ENCODE measurements around the gene RNF166. TPM values are rescaled to one million over a fixed set of nuclear protein-coding genes. Genes with fewer than 3 reads are reported as not detected.

Gene RNF166
- total RNA-seq, 3 donors from 2014 or later (not counting 1 experiment from before 2014, with no cell fraction given) = 459 to 712 (median 501) TPM

DNA sequence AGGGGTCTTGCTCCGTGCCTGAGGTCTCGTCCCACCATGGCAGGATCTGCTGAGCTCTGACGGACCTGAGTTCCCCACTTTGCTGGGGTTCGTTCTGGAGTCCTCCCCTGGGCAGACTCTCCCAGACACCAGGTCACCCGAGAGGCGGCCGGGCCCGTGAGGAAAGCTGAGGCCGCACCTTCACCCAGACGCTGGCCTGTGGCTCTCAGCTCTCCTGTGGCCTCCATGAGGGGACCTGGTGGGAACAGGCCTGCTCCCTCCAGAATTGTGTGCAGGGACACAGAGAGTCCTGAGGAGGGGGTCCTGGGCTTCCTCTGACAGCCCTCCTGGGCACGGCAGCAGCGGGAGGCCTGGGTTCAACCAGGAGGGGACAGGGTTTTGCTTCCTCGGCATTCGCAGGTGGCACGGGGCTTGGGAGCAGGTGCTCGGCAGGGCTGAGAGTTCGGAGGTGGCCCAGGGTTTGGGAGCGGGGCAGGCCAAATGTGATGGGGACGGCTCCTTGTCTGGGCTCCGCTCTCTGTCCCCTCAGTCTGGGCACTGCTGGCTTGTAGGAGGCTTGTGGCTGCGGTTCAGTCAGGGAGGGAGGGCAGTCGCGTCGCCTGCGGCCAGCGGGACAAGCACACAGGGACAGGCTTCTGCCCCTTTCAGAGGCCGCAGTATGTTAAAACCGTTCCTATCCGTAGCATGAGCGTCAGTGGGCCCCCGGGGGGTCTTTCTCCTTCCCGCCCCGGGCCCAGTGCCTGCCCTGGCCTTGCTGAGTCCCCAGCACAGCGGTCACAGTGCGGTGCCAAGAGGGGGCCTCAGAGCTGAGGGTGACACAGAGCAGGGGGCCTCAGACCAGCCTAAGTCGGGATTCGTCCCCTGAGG is 11.8 kb downstream of the RNF166 start:
- Mint-ChIP-seq H3K4me1 (peaks cover 14 to 46% of the 10 kb centered on the region in 2 donors), H3K4me3 (peak overlapping the region; percentile 42), H3K27me3 (ENCODE audit: low read depth in 2 of 2) (no peaks in the 10 kb centered on the region), H3K27ac (peak overlapping the region; percentile 21 to 68), H3K36me3 (no peaks in the 10 kb centered on the region), H3K9me3 (no peaks in the 10 kb centered on the region)
- 91% methylated on average over 37 of the region's 37 CpGs for WGBS (ENCODE audit: insufficient coverage)
- Histone ChIP-seq H3K4me3 (ENCODE audit: low read length) (no peak overlapping the region), H3K9me3 (ENCODE audit: control insufficient read depth, insufficient read depth, low read length) (no peaks in the 10 kb centered on the region), H3K27ac (ENCODE audit: low read length) (no peak overlapping the region), H3K27me3 (ENCODE audit: control insufficient read depth, insufficient read depth, low read length) (no peaks in the 10 kb centered on the region), H3K4me1 (ENCODE audit: control insufficient read depth, insufficient read depth, low read length) (peaks cover 66% of the 10 kb centered on the region), H3K36me3 (ENCODE audit: control insufficient read depth, insufficient read depth, low read length) (peaks cover 46% of the 10 kb centered on the region)
- DNase-seq (no peak), ATAC-seq (no peak)
- intact Hi-C loops (cut with micrococcal nuclease) = no loop called here
- TF ChIP-seq, protein P1, sequence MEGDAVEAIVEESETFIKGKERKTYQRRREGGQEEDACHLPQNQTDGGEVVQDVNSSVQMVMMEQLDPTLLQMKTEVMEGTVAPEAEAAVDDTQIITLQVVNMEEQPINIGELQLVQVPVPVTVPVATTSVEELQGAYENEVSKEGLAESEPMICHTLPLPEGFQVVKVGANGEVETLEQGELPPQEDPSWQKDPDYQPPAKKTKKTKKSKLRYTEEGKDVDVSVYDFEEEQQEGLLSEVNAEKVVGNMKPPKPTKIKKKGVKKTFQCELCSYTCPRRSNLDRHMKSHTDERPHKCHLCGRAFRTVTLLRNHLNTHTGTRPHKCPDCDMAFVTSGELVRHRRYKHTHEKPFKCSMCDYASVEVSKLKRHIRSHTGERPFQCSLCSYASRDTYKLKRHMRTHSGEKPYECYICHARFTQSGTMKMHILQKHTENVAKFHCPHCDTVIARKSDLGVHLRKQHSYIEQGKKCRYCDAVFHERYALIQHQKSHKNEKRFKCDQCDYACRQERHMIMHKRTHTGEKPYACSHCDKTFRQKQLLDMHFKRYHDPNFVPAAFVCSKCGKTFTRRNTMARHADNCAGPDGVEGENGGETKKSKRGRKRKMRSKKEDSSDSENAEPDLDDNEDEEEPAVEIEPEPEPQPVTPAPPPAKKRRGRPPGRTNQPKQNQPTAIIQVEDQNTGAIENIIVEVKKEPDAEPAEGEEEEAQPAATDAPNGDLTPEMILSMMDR (IDR thresholded peaks at IDR 0.05) = no peak

DNA sequence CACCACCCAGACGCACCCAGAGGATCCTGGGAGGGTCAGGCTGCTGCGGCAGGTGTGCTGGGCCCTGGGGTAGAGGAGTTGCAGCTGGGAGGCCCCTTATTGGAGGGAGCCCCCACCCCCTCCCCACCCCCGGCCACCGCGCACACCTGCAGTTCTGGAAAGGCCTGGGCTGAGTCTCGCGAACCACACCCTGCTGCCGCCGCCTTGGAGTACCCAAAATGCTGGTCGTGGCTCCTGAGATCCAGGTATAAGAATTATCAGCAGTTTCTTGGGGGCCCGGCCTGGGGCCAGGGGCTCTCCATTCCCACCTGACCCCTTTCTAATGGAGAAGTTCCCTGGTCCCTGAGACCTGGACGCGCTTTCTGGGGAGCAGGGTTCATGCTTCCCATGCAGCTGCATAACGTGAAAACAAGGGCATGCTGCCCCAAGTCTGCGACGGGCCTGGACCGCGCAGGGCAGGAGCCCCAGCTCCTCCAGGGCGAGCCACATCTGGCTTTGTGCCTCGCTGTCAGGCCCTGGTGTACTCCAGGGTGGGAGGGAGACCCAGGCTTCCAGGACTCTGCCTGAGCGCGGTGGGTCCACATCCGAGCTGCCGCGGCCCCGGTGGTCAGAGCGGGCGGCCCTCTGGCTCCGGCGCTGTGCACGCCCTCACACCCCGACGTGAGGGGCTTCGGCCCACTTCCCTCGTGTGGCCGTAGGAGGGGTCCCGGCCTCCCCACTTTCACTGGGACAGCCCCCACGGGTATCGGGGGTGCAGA is 12.6 kb downstream of the RNF166 start:
- H3K9me3 ChIP-seq (ENCODE audit: control insufficient read depth, insufficient read depth, low read length) = no peaks in the 10 kb centered on the region
- Mint-ChIP-seq H3K4me3 (no peak overlapping the region), H3K4me1 (peaks cover 14 to 46% of the 10 kb centered on the region in 2 donors), H3K27me3 (ENCODE audit: low read depth in 2 of 2) (no peaks in the 10 kb centered on the region), H3K36me3 (no peaks in the 10 kb centered on the region), H3K27ac (no peak overlapping the region), H3K9me3 (no peaks in the 10 kb centered on the region)
- peaks cover 38% of the 10 kb centered on the region for H3K36me3 ChIP-seq (ENCODE audit: control insufficient read depth, insufficient read depth, low read length)
- DNase-seq = no peak
- H3K27ac ChIP-seq (ENCODE audit: low read length) = no peak overlapping the region
- H3K4me1 ChIP-seq (ENCODE audit: control insufficient read depth, insufficient read depth, low read length) = peaks cover 58% of the 10 kb centered on the region
- TF ChIP-seq, protein P1 (IDR thresholded peaks at IDR 0.05) = no peak
- intact Hi-C loops (cut with micrococcal nuclease) = no loop called here
- no peaks in the 10 kb centered on the region for H3K27me3 ChIP-seq (ENCODE audit: control insufficient read depth, insufficient read depth, low read length)
- no peak overlapping the region for H3K4me3 ChIP-seq (ENCODE audit: low read length)
- ATAC-seq = no peak
- 91% methylated on average over 38 of the region's 39 CpGs for WGBS (ENCODE audit: insufficient coverage)

GRCh38 chr16:88692861-88693260 is 13.3 kb downstream of the RNF166 start:
- TF ChIP-seq, protein P1 (IDR thresholded peaks at IDR 0.05) = no peak
- ATAC-seq = no peak
- H3K4me3 ChIP-seq (ENCODE audit: low read length) = no peak overlapping the region
- Mint-ChIP-seq H3K27ac (peak overlapping the region in 1 of 2 donors; percentile 69), H3K27me3 (ENCODE audit: low read depth in 2 of 2) (no peaks in the 10 kb centered on the region), H3K4me3 (peak overlapping the region; percentile 68), H3K9me3 (no peaks in the 10 kb centered on the region), H3K4me1 (peaks cover 14 to 40% of the 10 kb centered on the region in 2 donors), H3K36me3 (no peaks in the 10 kb centered on the region)
- DNase-seq = peak in 1 of 2 donors; percentile 45
- peaks cover 30% of the 10 kb centered on the region for H3K36me3 ChIP-seq (ENCODE audit: control insufficient read depth, insufficient read depth, low read length)
- 41% methylated on average over 10 of the region's 10 CpGs for WGBS (ENCODE audit: insufficient coverage)
- peaks cover 50% of the 10 kb centered on the region for H3K4me1 ChIP-seq (ENCODE audit: control insufficient read depth, insufficient read depth, low read length)
- no peaks in the 10 kb centered on the region for H3K27me3 ChIP-seq (ENCODE audit: control insufficient read depth, insufficient read depth, low read length)
- H3K9me3 ChIP-seq (ENCODE audit: control insufficient read depth, insufficient read depth, low read length) = no peaks in the 10 kb centered on the region
- intact Hi-C loops (cut with micrococcal nuclease) = no loop called here
- peak overlapping the region; percentile 28 for H3K27ac ChIP-seq (ENCODE audit: low read length)
